Psoas muscle (tissue), 8 donors: Measurements from ENCODE around the gene MCL1. TPM values are rescaled to one million over a fixed set of nuclear protein-coding genes. Genes with fewer than 3 reads are reported as not detected.

Source experiments
- ATAC-seq, 4 donors: fragments of 200-7000 bp; cut with Tn5 transposase; one replicate each; pipeline ENCODE4 v1.9.1; 2020; ENCODE audit warnings: moderate library complexity in 3 of 4, mild to moderate bottlenecking in 2 of 4
- DNase-seq, 2 donors: peaks; one replicate each; pipeline ENCODE4 v3.0.0-alpha.2; 2020
- H3K27ac ChIP-seq: fragments of 200-600 bp; one replicate; pipeline ENCODE4 v1.8.0; 2022
- H3K27me3 ChIP-seq, 3 donors: fragments of 200-600 bp in 1 of 3; one replicate each; pipeline versions ENCODE4 v1.6.1 to v1.8.0; 2013 to 2022; ENCODE audit warnings: low read length in 2 of 3, mild to moderate bottlenecking in 2 of 3, moderate library complexity in 1 of 3; ENCODE audit not compliant: insufficient read depth in 3 of 3
- H3K36me3 ChIP-seq, 2 donors: fragments of 200-600 bp in 1 of 2; one replicate each; pipeline versions ENCODE4 v1.6.1 to v1.8.0; 2013 to 2022; ENCODE audit warnings: low read depth in 1 of 2, mild to moderate bottlenecking in 1 of 2, moderate library complexity in 1 of 2; ENCODE audit not compliant: insufficient read depth in 1 of 2
- H3K4me1 ChIP-seq: fragments of 200-600 bp; one replicate; pipeline ENCODE4 v1.8.0; 2022
- H3K4me3 ChIP-seq: fragments of 200-600 bp; one replicate; pipeline ENCODE4 v1.8.0; 2022; ENCODE audit warnings: mild to moderate bottlenecking
- H3K9me3 ChIP-seq: fragments of 200-600 bp; one replicate; pipeline ENCODE4 v1.8.0; 2022
- WGBS, 3 donors: extraction: QIAGEN DNeasy Blood & Tissue Kit; methylation state at CpG; one replicate each; pipeline versions ENCODE4 v1.1.6 to v1.1.7; 2013; 5-methylcytosine and 5-hydroxymethylcytosine counted together
- intact Hi-C, 2 donors: fragments of 100-400 bp; cut with DNase I; formaldehyde crosslinking; loops; one replicate each; pipeline versions ENCODE4 v1.11.0 to v1.14.2; 2022
- polyA plus RNA-seq, 3 donors: library from polyadenylated mRNA; stranded (reverse); fragments of 200-250 nt; gene quantifications; one replicate each; pipeline ENCODE4 v1.2.3, GENCODE V29; 2013
- total RNA-seq, 4 donors: library from RNA; stranded (reverse); fragmentation: NEBNext Ultra II Directional in 2 of 4; extraction: Animal tissue kit (Norgen Biotek cat#: 25700) in 2 of 4; gene quantifications; one replicate each; pipeline versions ENCODE4 v1.2.1 to v1.2.4, GENCODE V29; 2021 to 2023
- TF ChIP-seq, protein P1 (sequence below): fragments of 200-600 bp; IDR thresholded peaks from one replicate; pipeline ENCODE4 v1.8.0; 2022; ENCODE audit warnings: antibody characterized with exemption
- donor health status: healthy with polysubstance abuse.
- donor health status: DM: no; HTN: no; CAD: no; lungs with moderate emphysema.
- donor health status: Bipolar disorder and iron deficiency.
- donor health status: healthy.
- donor health status: DM: yes; HTN: yes; CAD: no.
- donor health status: DM: no; HTN: no; CAD: no.
- donor health status: DM: no; HTN: no; CAD: no.
- donor health status: DM: yes; HTN: yes; CAD: no.

The MCL1 gene
- total and polyA plus RNA-seq, 7 donors, result 97.2 to 192 (median 128) TPM

DNA sequence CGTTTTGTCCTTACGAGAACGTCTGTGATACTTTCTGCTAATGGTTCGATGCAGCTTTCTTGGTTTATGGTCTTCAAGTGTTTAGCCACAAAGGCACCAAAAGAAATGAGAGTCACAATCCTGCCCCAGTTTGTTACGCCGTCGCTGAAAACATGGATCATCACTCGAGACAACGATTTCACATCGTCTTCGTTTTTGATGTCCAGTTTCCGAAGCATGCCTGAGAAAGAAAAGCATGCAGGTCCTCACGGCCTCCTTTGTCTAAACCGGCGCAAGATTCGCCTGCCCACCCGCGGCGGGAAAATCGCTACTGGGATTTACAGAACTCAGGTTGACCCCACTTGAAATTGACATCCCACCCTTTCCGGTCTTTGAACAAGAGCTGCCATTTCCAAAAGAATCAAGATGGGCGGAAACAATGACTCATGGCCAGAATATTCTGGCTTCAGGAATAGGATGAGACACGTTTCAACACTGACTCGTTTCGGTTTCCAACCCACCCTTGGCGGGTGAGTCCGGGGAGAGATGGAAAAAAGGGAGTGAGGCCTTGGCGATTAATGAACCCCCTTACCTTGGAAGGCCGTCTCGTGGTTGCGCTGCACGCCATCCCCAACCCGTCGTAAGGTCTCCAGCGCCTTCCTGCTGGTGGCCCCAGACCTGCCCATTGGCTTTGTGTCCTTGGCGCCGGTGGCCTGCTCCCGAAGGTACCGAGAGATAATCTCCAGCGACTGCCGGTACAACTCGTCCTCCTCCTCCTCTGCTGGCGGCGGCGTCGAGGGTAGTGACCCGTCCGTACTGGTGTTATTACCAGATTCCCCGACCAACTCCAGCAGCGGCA lies 919 bp downstream of the MCL1 start:
- H3K9me3 ChIP-seq, result no peaks in the 10 kb centered on the region
- peak overlapping the region; percentile 92 for H3K4me3 ChIP-seq
- H3K36me3 ChIP-seq, result peaks cover 14 to 49% of the 10 kb centered on the region in 2 donors
- peak; percentile 36 to 64 (median 56) for ATAC-seq
- peak; percentile 66 to 84 for DNase-seq
- peaks cover 26% of the 10 kb centered on the region for H3K4me1 ChIP-seq
- no peaks in the 10 kb centered on the region for H3K27me3 ChIP-seq
- intact Hi-C loops, result loop anchor here (1.0 to 5.0 kb wide), 3 partner anchors 17 to 44 kb away; no protein-coding TSS in a partner anchor
- TF ChIP-seq, protein P1, sequence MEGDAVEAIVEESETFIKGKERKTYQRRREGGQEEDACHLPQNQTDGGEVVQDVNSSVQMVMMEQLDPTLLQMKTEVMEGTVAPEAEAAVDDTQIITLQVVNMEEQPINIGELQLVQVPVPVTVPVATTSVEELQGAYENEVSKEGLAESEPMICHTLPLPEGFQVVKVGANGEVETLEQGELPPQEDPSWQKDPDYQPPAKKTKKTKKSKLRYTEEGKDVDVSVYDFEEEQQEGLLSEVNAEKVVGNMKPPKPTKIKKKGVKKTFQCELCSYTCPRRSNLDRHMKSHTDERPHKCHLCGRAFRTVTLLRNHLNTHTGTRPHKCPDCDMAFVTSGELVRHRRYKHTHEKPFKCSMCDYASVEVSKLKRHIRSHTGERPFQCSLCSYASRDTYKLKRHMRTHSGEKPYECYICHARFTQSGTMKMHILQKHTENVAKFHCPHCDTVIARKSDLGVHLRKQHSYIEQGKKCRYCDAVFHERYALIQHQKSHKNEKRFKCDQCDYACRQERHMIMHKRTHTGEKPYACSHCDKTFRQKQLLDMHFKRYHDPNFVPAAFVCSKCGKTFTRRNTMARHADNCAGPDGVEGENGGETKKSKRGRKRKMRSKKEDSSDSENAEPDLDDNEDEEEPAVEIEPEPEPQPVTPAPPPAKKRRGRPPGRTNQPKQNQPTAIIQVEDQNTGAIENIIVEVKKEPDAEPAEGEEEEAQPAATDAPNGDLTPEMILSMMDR, result no peak
- 0% methylated on average over 50 of the region's 50 CpGs for WGBS, 3 donors
- H3K27ac ChIP-seq, result peak overlapping the region; percentile 100

- Histone ChIP-seq H3K4me3 (peak overlapping the region; percentile 92), H3K4me1 (peaks cover 34% of the 10 kb centered on the region), H3K9me3 (no peaks in the 10 kb centered on the region), H3K27ac (peak overlapping the region; percentile 100), H3K36me3 (peaks cover 18 to 57% of the 10 kb centered on the region in 2 donors), H3K27me3 (no peaks in the 10 kb centered on the region)
- no peak for ATAC-seq
- TF ChIP-seq, protein P1, result no peak
- intact Hi-C loops, result loop anchor here (2.0 to 5.0 kb wide), 2 partner anchors 17 to 45 kb away; no protein-coding TSS in a partner anchor
- no peak for DNase-seq
- 0 to 1% (median 0%) methylated on average over 11 of the region's 11 CpGs for WGBS, 3 donors
Observed at GRCh38 chr1:150577557-150578271, 1.7 kb downstream of the MCL1 start.

- intact Hi-C loops, result loop anchor here (5.0 kb wide), 1 partner anchor 45 kb away; no protein-coding TSS in a partner anchor
- Histone ChIP-seq H3K27ac (peak overlapping the region; percentile 100), H3K4me1 (peaks cover 39% of the 10 kb centered on the region), H3K36me3 (peaks cover 18 to 64% of the 10 kb centered on the region in 2 donors), H3K27me3 (no peaks in the 10 kb centered on the region), H3K4me3 (peak overlapping the region; percentile 92), H3K9me3 (no peaks in the 10 kb centered on the region)
- DNase-seq (no peak), ATAC-seq (no peak)
- TF ChIP-seq, protein P1, result no peak
- WGBS, 3 donors, result 0 to 4% (median 0%) methylated on average over 2 of the region's 2 CpGs
Observed at GRCh38 chr1:150576794-150577556, 2.4 kb downstream of the MCL1 start.

- Histone ChIP-seq H3K4me3 (peak overlapping the region; percentile 92), H3K27ac (peak overlapping the region; percentile 100), H3K9me3 (no peaks in the 10 kb centered on the region), H3K4me1 (peaks cover 41% of the 10 kb centered on the region), H3K27me3 (no peaks in the 10 kb centered on the region), H3K36me3 (peaks cover 18 to 65% of the 10 kb centered on the region in 2 donors)
- ATAC-seq (no peak), DNase-seq (no peak)
- intact Hi-C loops, result loop anchor here (5.0 kb wide), 1 partner anchor 46 kb away; no protein-coding TSS in a partner anchor
- 0 to 3% (median 1%) methylated on average over 4 of the region's 4 CpGs for WGBS, 3 donors
- TF ChIP-seq, protein P1, result no peak
Observed at GRCh38 chr1:150576367-150576711, 3.1 kb downstream of the MCL1 start.
